ENCODE results near the gene DHX35. TPM values are rescaled to one million over a fixed set of nuclear protein-coding genes. Genes with fewer than 3 reads are reported as not detected.

Gene DHX35
- total and polyA plus RNA-seq, 4 donors: 4.8 to 15.5 (median 11.3) TPM

Other genes starting within 250 kb of the DHX35 start
- gene SLC32A1, start 237.9 kb upstream of the DHX35 start, total RNA-seq: not detected
- not detected for gene SLC32A1, start 237.9 kb upstream of the DHX35 start, polyA plus RNA-seq
- gene ACTR5, start 213.9 kb upstream of the DHX35 start, total RNA-seq: 1 to 10 TPM; 7.0 to 7.1 TPM
- 10 to 100 TPM in 1 of 2 donors, 1 to 10 TPM in 1; 3.5 to 10.3 TPM for gene ACTR5, start 213.9 kb upstream of the DHX35 start, polyA plus RNA-seq
- 10 to 100 TPM; 13.4 to 17.6 TPM for gene PPP1R16B, start 156.6 kb upstream of the DHX35 start, total RNA-seq
- gene PPP1R16B, start 156.6 kb upstream of the DHX35 start, polyA plus RNA-seq: 1 to 10 TPM in 1 of 2 donors, under 1 TPM in 1; 0.97 to 1.3 TPM
- gene FAM83D, start 35.9 kb upstream of the DHX35 start, total RNA-seq: 1 to 10 TPM; 3.4 to 6.1 TPM
- 1 to 10 TPM; 1.1 to 2.7 TPM for gene FAM83D, start 35.9 kb upstream of the DHX35 start, polyA plus RNA-seq

All from aorta (tissue), 4 donors.